Measurements from ENCODE around the gene CAPN13.

Gene CAPN13

DNA sequence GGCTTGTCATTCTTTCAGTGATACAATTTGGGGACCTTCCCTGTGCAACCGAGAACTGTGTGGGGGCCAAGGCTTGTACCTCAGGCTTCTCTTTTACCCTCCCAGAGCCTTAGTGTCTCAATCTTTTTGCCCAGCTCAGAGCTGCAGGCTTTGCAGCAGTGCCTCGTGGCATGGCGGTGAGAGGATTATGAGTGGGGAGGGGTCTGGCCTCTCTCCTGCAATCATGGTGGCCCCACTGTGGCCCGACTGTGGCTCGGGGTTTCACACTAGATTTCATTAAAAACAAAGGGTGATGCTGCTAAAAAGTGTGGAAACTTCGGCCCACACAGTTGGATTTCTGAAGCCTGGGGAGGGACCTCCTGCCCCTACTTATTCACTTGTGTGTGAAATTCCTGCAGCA is 75.5 kb downstream of the CAPN13 start:
- Histone ChIP-seq H3K27ac (peak overlapping the region; percentile 80), H3K27me3 (ENCODE audit: insufficient read depth, low read depth, severe bottlenecking) (no peaks in the 10 kb centered on the region), H3K36me3 (no peaks in the 10 kb centered on the region), H3K4me3 (ENCODE audit: low read depth, low read length) (no peak overlapping the region), H3K9me3 (ENCODE audit: severe bottlenecking) (no peaks in the 10 kb centered on the region)
- peak; percentile 60 for DNase-seq
- TF ChIP-seq, protein P1, sequence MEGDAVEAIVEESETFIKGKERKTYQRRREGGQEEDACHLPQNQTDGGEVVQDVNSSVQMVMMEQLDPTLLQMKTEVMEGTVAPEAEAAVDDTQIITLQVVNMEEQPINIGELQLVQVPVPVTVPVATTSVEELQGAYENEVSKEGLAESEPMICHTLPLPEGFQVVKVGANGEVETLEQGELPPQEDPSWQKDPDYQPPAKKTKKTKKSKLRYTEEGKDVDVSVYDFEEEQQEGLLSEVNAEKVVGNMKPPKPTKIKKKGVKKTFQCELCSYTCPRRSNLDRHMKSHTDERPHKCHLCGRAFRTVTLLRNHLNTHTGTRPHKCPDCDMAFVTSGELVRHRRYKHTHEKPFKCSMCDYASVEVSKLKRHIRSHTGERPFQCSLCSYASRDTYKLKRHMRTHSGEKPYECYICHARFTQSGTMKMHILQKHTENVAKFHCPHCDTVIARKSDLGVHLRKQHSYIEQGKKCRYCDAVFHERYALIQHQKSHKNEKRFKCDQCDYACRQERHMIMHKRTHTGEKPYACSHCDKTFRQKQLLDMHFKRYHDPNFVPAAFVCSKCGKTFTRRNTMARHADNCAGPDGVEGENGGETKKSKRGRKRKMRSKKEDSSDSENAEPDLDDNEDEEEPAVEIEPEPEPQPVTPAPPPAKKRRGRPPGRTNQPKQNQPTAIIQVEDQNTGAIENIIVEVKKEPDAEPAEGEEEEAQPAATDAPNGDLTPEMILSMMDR (IDR thresholded peaks at IDR 0.05; ENCODE audit: low read depth, low read length), result no peak

DNA sequence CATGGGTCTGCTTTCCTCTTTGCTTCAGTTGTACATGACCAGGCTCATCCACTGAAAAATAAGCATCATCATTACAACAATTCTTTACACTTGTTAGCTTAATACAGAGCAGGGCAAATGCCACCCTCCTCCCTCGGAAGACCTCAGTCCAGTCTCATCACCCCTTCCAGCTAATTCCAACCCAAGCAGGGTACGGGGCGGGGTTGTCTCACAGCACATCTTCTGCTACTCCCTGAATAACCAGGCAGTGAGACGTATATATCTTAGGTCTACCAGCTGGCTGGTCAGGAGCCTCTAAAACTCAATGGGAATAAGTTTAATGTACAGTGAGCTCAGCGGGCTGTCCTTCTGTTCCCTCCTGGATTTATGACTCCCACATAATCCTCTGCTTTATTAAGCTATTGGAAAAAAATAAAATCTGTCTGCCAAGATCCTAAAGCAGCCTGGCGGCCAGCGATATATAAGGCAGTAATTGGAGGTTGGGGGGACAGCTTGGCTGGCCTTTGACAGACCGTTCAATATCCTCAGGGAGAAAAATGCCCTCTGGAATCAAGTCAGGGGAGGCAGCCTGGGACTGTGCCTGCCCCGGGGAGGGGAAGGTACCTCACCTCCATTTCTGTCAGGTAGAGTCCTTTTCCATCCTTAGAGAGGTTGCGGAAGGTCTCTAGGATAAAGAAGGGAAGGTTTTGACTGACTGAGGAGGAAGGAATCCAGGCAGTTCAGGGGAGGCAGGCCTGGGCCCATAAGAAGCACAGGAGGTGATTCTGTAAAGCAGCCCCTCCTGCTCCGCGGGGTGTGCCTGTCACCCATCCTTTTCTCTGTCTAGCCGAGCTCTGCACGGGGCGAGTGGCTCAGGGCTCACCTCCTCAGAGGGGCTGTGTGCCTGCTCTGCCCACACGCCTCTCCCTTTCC is 76.3 kb downstream of the CAPN13 start:
- Histone ChIP-seq H3K36me3 (no peaks in the 10 kb centered on the region), H3K9me3 (ENCODE audit: severe bottlenecking) (no peaks in the 10 kb centered on the region), H3K4me3 (ENCODE audit: low read depth, low read length) (peak overlapping the region; percentile 4; the same call in 1 of the 2 replicates), H3K27me3 (ENCODE audit: insufficient read depth, low read depth, severe bottlenecking) (no peaks in the 10 kb centered on the region), H3K27ac (peak overlapping the region; percentile 80)
- TF ChIP-seq, protein P1 (IDR thresholded peaks at IDR 0.05; ENCODE audit: low read depth, low read length), result no peak
- peak; percentile 83 for DNase-seq

DNA sequence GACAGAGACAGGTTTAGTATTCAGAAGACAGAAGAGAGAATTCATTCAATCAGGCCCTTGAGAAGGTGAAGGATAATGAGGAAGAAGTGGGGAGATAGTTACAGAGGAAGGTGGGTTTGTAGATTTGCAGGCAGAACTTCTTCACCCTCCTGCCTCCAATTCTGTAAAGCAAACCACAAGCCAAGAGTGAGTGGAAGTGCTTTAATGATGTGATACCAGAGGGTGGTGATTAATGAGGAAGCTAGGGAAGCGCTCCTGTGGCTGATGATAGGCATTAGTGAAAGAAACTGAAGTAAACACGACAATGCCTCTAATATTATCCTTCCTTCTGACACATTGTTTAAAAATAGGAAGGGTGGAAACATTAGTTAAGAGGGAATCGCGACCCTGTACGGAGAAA is 78.2 kb downstream of the CAPN13 start:
- TF ChIP-seq, protein P1 (IDR thresholded peaks at IDR 0.05; ENCODE audit: low read depth, low read length), result no peak
- no peaks in the 10 kb centered on the region for H3K36me3 ChIP-seq

DNA sequence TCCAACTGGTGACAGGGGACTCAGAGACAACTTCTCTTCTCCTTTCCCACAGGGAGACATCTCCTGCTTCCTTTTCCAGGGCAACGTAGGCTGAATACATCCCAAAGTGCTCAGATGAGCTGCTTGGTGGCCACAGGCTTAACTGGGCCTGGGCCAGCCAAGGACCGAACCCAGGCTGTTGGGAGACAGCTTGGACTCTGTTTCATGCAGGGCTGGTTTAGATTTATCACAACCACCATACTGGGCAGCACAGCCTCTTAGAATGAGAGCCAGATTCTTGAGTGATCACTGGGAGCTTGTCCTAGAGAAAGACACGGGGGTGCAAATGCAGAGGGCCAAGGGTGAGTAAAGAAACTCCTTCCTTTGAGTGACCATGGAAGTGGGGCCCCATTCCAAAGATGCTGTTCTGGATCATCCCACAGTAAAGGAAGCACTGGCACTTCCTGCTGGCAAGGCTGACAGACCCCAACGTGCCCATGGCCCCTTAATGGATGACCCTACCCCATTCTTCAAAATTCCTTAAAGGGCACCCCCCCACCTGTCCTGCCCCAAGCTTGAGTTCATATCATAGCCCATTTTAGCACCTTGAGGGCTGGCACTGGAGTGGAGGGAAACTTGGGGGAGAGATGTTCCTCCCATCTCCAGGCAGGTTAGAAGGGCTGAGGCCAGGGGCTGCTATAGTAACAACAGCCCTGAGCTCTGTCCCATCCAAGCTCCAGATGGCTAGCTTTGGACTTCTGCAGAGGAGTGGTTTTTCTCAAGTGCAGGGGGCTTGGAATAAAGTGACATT is 84.1 kb downstream of the CAPN13 start:
- Histone ChIP-seq H3K27ac (no peak overlapping the region), H3K27me3 (ENCODE audit: insufficient read depth, low read depth, severe bottlenecking) (no peaks in the 10 kb centered on the region), H3K4me3 (ENCODE audit: low read depth, low read length) (no peak overlapping the region), H3K9me3 (ENCODE audit: severe bottlenecking) (no peaks in the 10 kb centered on the region), H3K36me3 (no peaks in the 10 kb centered on the region)
- DNase-seq, result peak; percentile 6
- TF ChIP-seq, protein P1 (IDR thresholded peaks at IDR 0.05; ENCODE audit: low read depth, low read length), result no peak

More for the DNA sequence above, 78.2 kb downstream of the CAPN13 start:
- no peak overlapping the region for H3K27ac ChIP-seq
- DNase-seq, result no peak
- H3K9me3 ChIP-seq (ENCODE audit: severe bottlenecking), result no peaks in the 10 kb centered on the region
- no peak overlapping the region for H3K4me3 ChIP-seq (ENCODE audit: low read depth, low read length)
- no peaks in the 10 kb centered on the region for H3K27me3 ChIP-seq (ENCODE audit: insufficient read depth, low read depth, severe bottlenecking)

DNA sequence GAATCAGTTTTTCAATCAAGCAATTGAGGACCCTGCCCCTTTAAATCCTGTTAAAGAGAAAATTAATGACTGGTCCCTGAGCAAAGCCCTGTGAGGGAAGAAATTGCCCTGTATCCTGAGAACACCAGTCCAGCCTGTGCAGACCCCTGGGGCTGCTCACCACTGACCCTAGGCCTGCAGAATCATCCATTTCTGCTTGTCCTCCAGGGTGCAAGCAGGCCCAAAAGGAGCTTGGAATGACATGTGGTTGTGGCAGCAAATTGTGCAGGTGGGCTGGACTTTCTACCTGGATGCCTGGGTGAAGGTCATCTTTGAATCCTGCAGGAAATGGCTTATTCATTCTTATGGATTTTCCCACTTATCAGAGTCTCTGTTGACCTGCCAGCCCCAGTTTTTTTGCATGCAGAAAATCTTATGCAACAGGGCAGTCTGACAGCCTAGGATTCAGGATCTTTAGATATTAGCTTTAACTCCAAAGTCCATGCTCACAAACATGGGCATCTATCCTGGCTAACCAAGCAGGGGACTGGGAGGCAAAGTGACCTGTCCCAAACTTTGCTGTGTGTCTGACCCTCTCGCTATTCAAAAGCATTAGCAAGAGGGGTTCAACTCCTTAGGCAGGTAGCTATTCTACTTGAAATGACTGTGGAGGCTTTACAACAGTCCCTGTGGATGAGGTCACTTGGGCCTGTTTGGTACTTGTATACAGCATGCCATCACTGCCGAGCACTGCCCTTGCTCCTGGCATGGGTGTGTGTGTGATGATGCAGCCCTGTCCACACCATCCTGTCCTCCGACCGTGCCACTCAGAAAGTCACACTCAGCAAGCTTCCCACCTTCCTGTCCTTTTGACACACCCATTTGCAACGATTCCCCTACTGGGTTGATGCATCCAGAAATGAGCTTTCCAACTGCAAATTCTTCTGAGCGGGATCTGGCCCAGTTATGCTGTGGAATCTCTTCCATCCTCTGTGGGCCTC is 85.3 kb downstream of the CAPN13 start:
- H3K36me3 ChIP-seq, result no peaks in the 10 kb centered on the region
- TF ChIP-seq, protein P1 (IDR thresholded peaks at IDR 0.05; ENCODE audit: low read depth, low read length), result no peak
- H3K27me3 ChIP-seq (ENCODE audit: insufficient read depth, low read depth, severe bottlenecking), result no peaks in the 10 kb centered on the region
- H3K9me3 ChIP-seq (ENCODE audit: severe bottlenecking), result no peaks in the 10 kb centered on the region
- peak overlapping the region; percentile 43 for H3K27ac ChIP-seq
- peak; percentile 3 for DNase-seq
- H3K4me3 ChIP-seq (ENCODE audit: low read depth, low read length), result no peak overlapping the region

All from WERI-Rb-1 (cell line).